ENCODE data around the gene ANKRD16. TPM values are rescaled to one million over a fixed set of nuclear protein-coding genes. Genes with fewer than 3 reads are reported as not detected.
"Not testable (repeated sequence)": the region's sequence is repeated elsewhere in the genome, so short reads cannot be mapped to it uniquely, and the experiment has no call there.

ANKRD16 gene
- polyA plus RNA-seq, 1 donor from 2014 or later: 14.2 TPM

GRCh38 chr10:5828725-5829124 is 61.0 kb downstream of the ANKRD16 start:
- Histone ChIP-seq H3K36me3 (ENCODE audit: insufficient read depth, low read length) (no peaks in the 10 kb centered on the region), H3K4me2 (ENCODE audit: low read length) (no peak overlapping the region), H3F3A (ENCODE audit: insufficient read depth, low read length, poor library complexity, severe bottlenecking) (no peaks in the 10 kb centered on the region), H2AFZ (ENCODE audit: low read depth, low read length) (no peak overlapping the region), H4K20me1 (ENCODE audit: insufficient read depth) (no peaks in the 10 kb centered on the region), H3K27ac (ENCODE audit: low read length) (no peak overlapping the region), H3K9me3 (ENCODE audit: low read length) (no peaks in the 10 kb centered on the region), H3K4me3 (ENCODE audit: low read length) (no peak overlapping the region), H3K9ac (ENCODE audit: low read length) (no peak overlapping the region), H3K27me3 (ENCODE audit: insufficient read depth, low read depth, low read length) (no peaks in the 10 kb centered on the region), H3K79me2 (replicated peaks; ENCODE audit: insufficient read depth, low read length) (no peaks in the 10 kb centered on the region), H3K9me2 (ENCODE audit: insufficient read depth, low read length) (no peaks in the 10 kb centered on the region)
- TF ChIP-seq REST (IDR thresholded peaks at IDR 0.05; ENCODE audit: borderline replicate concordance) (no peak), POLR2AphosphoS5 (IDR thresholded peaks at IDR 0.05) (no peak), SMC3 (conservative IDR thresholded peaks at IDR 0.05; ENCODE audit: poor library complexity) (no peak), RAD21 (conservative IDR thresholded peaks at IDR 0.05) (no peak), EZH2 (IDR thresholded peaks at IDR 0.05; ENCODE audit: borderline replicate concordance, insufficient read depth, low read length, poor library complexity, severe bottlenecking) (no peak), MXI1 (conservative IDR thresholded peaks at IDR 0.05; ENCODE audit: poor library complexity, severe bottlenecking) (no peak), CTCF (IDR thresholded peaks at IDR 0.05; ENCODE audit: poor library complexity, severe bottlenecking) (no peak), TAF1 (IDR thresholded peaks at IDR 0.05; ENCODE audit: low read depth) (no peak), EP300 (conservative IDR thresholded peaks at IDR 0.05; ENCODE audit: poor library complexity, severe bottlenecking) (no peak)

- H4K20me1 ChIP-seq (ENCODE audit: insufficient read depth): no peaks in the 10 kb centered on the region
- no peak overlapping the region for H3K27ac ChIP-seq (ENCODE audit: low read length)
- H3K9me3 ChIP-seq (ENCODE audit: low read length): no peaks in the 10 kb centered on the region
- H3F3A ChIP-seq (ENCODE audit: insufficient read depth, low read length, poor library complexity, severe bottlenecking): no peaks in the 10 kb centered on the region
- H3K9me2 ChIP-seq (ENCODE audit: insufficient read depth, low read length): no peaks in the 10 kb centered on the region
- no peak overlapping the region for H2AFZ ChIP-seq (ENCODE audit: low read depth, low read length)
- no peak overlapping the region for H3K4me2 ChIP-seq (ENCODE audit: low read length)
- no peaks in the 10 kb centered on the region for H3K79me2 ChIP-seq (replicated peaks; ENCODE audit: insufficient read depth, low read length)
- H3K4me3 ChIP-seq (ENCODE audit: low read length): no peak overlapping the region
- no peak overlapping the region for H3K9ac ChIP-seq (ENCODE audit: low read length)
- TF ChIP-seq CTCF (IDR thresholded peaks at IDR 0.05; ENCODE audit: poor library complexity, severe bottlenecking) (no peak), SMC3 (conservative IDR thresholded peaks at IDR 0.05; ENCODE audit: poor library complexity) (no peak)
- H3K36me3 ChIP-seq (ENCODE audit: insufficient read depth, low read length): no peaks in the 10 kb centered on the region
- H3K27me3 ChIP-seq (ENCODE audit: insufficient read depth, low read depth, low read length): no peaks in the 10 kb centered on the region
These were observed 61.9 kb downstream of the ANKRD16 start for GRCh38 chr10:5827841-5828240.

GRCh38 chr10:5826511-5826910 is 63.2 kb downstream of the ANKRD16 start:
- not testable (repeated sequence) for H3K4me3 ChIP-seq (ENCODE audit: low read length); H3K9ac ChIP-seq (ENCODE audit: low read length)

More at GRCh38 chr10:5826511-5826910, 63.2 kb downstream of the ANKRD16 start:
- not testable (repeated sequence) for H2AFZ ChIP-seq (ENCODE audit: low read depth, low read length); H3K9me3 ChIP-seq (ENCODE audit: low read length); H3K9me2 ChIP-seq (ENCODE audit: insufficient read depth, low read length); H4K20me1 ChIP-seq (ENCODE audit: insufficient read depth); H3K79me2 ChIP-seq (replicated peaks; ENCODE audit: insufficient read depth, low read length); H3K4me2 ChIP-seq (ENCODE audit: low read length); H3K27ac ChIP-seq (ENCODE audit: low read length); H3F3A ChIP-seq (ENCODE audit: insufficient read depth, low read length, poor library complexity, severe bottlenecking); H3K27me3 ChIP-seq (ENCODE audit: insufficient read depth, low read depth, low read length); H3K36me3 ChIP-seq (ENCODE audit: insufficient read depth, low read length)
